ENCODE measurements around the gene BAAT.

The BAAT gene

DNA sequence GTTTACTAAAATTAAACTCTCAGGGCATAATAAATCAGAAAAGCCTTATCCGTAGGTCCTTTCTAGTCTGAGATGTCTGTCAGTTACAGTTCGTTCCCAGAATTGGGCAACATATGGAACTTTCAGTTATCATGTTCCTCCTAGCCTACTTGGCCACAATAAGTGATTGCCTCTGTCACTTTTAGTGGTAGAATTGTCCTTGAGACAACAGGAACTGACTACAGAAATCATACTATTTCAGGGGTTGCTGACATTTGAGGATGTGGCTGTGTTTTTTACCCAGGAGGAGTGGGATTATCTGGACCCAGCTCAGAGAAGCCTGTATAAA lies 14.8 kb upstream of the BAAT start:
- Histone ChIP-seq H3K4me1 (ENCODE audit: control insufficient read depth in 5 of 5, insufficient read depth in 5 of 5, low read length in 5 of 5) (peaks cover 6 to 34% (median 31%) of the 10 kb centered on the region in 5 donors), H3K27me3 (ENCODE audit: control insufficient read depth in 5 of 5, insufficient read depth in 4 of 5, low read length in 5 of 5) (no peaks in the 10 kb centered on the region), H3K4me3 (ENCODE audit: low read depth in 1 of 5, low read length in 5 of 5) (peak overlapping the region; percentile 73 to 93 (median 86)), H3K27ac (ENCODE audit: low read depth, low read length) (peak overlapping the region; percentile 92), H3K9ac (ENCODE audit: low read length in 5 of 5) (peak overlapping the region; percentile 83 to 98 (median 96)), H3K36me3 (ENCODE audit: control insufficient read depth in 5 of 5, insufficient read depth in 5 of 5, low read length in 5 of 5) (peaks cover 41 to 47% (median 43%) of the 10 kb centered on the region in 5 donors), H3K9me3 (ENCODE audit: control insufficient read depth in 5 of 5, low read length in 5 of 5) (peaks cover 9 to 19% (median 11%) of the 10 kb centered on the region in 5 donors)

GRCh38 chr9:101398930-101399642 lies 14.3 kb upstream of the BAAT start:
- H3K4me1 ChIP-seq (ENCODE audit: control insufficient read depth in 5 of 5, insufficient read depth in 5 of 5, low read length in 5 of 5) = peaks cover 6 to 34% (median 31%) of the 10 kb centered on the region in 5 donors
- H3K36me3 ChIP-seq (ENCODE audit: control insufficient read depth in 5 of 5, insufficient read depth in 5 of 5, low read length in 5 of 5) = peaks cover 36 to 42% (median 40%) of the 10 kb centered on the region in 5 donors
- H3K9ac ChIP-seq (ENCODE audit: low read length in 5 of 5) = peak overlapping the region; percentile 83 to 98 (median 96)
- peak overlapping the region; percentile 92 for H3K27ac ChIP-seq (ENCODE audit: low read depth, low read length)
- peak overlapping the region; percentile 73 to 93 (median 86) for H3K4me3 ChIP-seq (ENCODE audit: low read depth in 1 of 5, low read length in 5 of 5)
- H3K27me3 ChIP-seq (ENCODE audit: control insufficient read depth in 5 of 5, insufficient read depth in 4 of 5, low read length in 5 of 5) = no peaks in the 10 kb centered on the region
- H3K9me3 ChIP-seq (ENCODE audit: control insufficient read depth in 5 of 5, low read length in 5 of 5) = peaks cover 9 to 15% (median 11%) of the 10 kb centered on the region in 5 donors

GRCh38 chr9:101398068-101398929 lies 13.5 kb upstream of the BAAT start, which contains the start of the genes MRPL50 and ZNF189:
MRPL50 (minus strand) TSS chr9:101398618; CDS start chr9:101398592, 26 bp downstream.
ZNF189 (plus strand) TSS chr9:101398851; CDS start chr9:101399157, 306 bp downstream.
- Histone ChIP-seq H3K4me3 (ENCODE audit: low read depth in 1 of 5, low read length in 5 of 5) (peak within 1 kb of the TSS; percentile 73 to 99 (median 91)), H3K36me3 (ENCODE audit: control insufficient read depth in 5 of 5, insufficient read depth in 5 of 5, low read length in 5 of 5) (peaks cover 29 to 34% (median 32%) of the 10 kb centered on the region in 5 donors), H3K9me3 (ENCODE audit: control insufficient read depth in 5 of 5, low read length in 5 of 5) (peaks cover 3 to 8% (median 3%) of the 10 kb centered on the region in 5 donors), H3K4me1 (ENCODE audit: control insufficient read depth in 5 of 5, insufficient read depth in 5 of 5, low read length in 5 of 5) (peaks cover 6 to 34% (median 31%) of the 10 kb centered on the region in 5 donors), H3K27ac (ENCODE audit: low read depth, low read length) (peak within 1 kb of the TSS; percentile 93), H3K9ac (ENCODE audit: low read length in 5 of 5) (peak within 1 kb of the TSS; percentile 91 to 98 (median 96)), H3K27me3 (ENCODE audit: control insufficient read depth in 5 of 5, insufficient read depth in 4 of 5, low read length in 5 of 5) (no peaks in the 10 kb centered on the region)

GRCh38 chr9:101397746-101398067 lies 12.9 kb upstream of the BAAT start:
- Histone ChIP-seq H3K9ac (ENCODE audit: low read length in 5 of 5) (peak overlapping the region; percentile 71 to 91 (median 87)), H3K4me1 (ENCODE audit: control insufficient read depth in 5 of 5, insufficient read depth in 5 of 5, low read length in 5 of 5) (peaks cover 6 to 34% (median 31%) of the 10 kb centered on the region in 5 donors), H3K27me3 (ENCODE audit: control insufficient read depth in 5 of 5, insufficient read depth in 4 of 5, low read length in 5 of 5) (no peaks in the 10 kb centered on the region), H3K27ac (ENCODE audit: low read depth, low read length) (peak overlapping the region; percentile 93), H3K9me3 (ENCODE audit: control insufficient read depth in 5 of 5, low read length in 5 of 5) (peaks cover 0 to 7% (median 3%) of the 10 kb centered on the region in 5 donors), H3K36me3 (ENCODE audit: control insufficient read depth in 5 of 5, insufficient read depth in 5 of 5, low read length in 5 of 5) (peaks cover 25 to 28% (median 27%) of the 10 kb centered on the region in 5 donors), H3K4me3 (ENCODE audit: low read depth in 1 of 5, low read length in 5 of 5) (peak overlapping the region; percentile 73 to 99 (median 91))

DNA sequence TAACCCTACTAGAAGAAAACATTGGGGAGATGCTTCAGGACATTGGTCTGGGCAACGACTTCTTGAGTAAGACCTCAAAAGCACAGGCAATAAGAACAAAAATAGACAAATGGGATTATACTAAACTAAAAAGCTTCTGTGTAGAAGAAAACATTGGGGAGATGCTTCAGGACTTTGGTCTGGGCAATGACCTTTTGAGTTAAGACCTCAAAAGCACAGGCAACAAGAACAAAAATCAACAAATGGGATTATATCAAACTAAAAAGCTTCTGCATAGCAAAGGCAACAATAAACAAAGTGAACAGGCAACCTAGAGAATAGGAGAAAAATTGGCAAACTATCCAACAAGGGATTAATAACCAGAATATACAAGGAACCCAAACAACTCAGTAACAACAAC lies 9.9 kb upstream of the BAAT start:
- peaks cover 3 to 22% (median 19%) of the 10 kb centered on the region in 5 donors for H3K4me1 ChIP-seq (ENCODE audit: control insufficient read depth in 5 of 5, insufficient read depth in 5 of 5, low read length in 5 of 5)
- H3K9ac ChIP-seq (ENCODE audit: low read length in 5 of 5) = no peak overlapping the region
- no peak overlapping the region for H3K27ac ChIP-seq (ENCODE audit: low read depth, low read length)
- peaks cover 0 to 6% (median 3%) of the 10 kb centered on the region in 5 donors for H3K9me3 ChIP-seq (ENCODE audit: control insufficient read depth in 5 of 5, low read length in 5 of 5)
- H3K27me3 ChIP-seq (ENCODE audit: control insufficient read depth in 5 of 5, insufficient read depth in 4 of 5, low read length in 5 of 5) = no peaks in the 10 kb centered on the region
- H3K4me3 ChIP-seq (ENCODE audit: low read depth in 1 of 5, low read length in 5 of 5) = no peak overlapping the region
- peaks cover 8 to 21% (median 11%) of the 10 kb centered on the region in 5 donors for H3K36me3 ChIP-seq (ENCODE audit: control insufficient read depth in 5 of 5, insufficient read depth in 5 of 5, low read length in 5 of 5)

GRCh38 chr9:101393135-101393534 lies 8.3 kb upstream of the BAAT start:
- Histone ChIP-seq H3K27ac (ENCODE audit: low read depth, low read length) (no peak overlapping the region), H3K4me3 (ENCODE audit: low read depth in 1 of 5, low read length in 5 of 5) (no peak overlapping the region), H3K36me3 (ENCODE audit: control insufficient read depth in 5 of 5, insufficient read depth in 5 of 5, low read length in 5 of 5) (peaks cover 14 to 34% (median 23%) of the 10 kb centered on the region in 5 donors), H3K27me3 (ENCODE audit: control insufficient read depth in 5 of 5, insufficient read depth in 4 of 5, low read length in 5 of 5) (no peaks in the 10 kb centered on the region), H3K9ac (ENCODE audit: low read length in 5 of 5) (no peak overlapping the region), H3K9me3 (ENCODE audit: control insufficient read depth in 5 of 5, low read length in 5 of 5) (peaks cover 0 to 6% (median 3%) of the 10 kb centered on the region in 5 donors), H3K4me1 (ENCODE audit: control insufficient read depth in 5 of 5, insufficient read depth in 5 of 5, low read length in 5 of 5) (peaks cover 3 to 15% (median 12%) of the 10 kb centered on the region in 5 donors)

DNA sequence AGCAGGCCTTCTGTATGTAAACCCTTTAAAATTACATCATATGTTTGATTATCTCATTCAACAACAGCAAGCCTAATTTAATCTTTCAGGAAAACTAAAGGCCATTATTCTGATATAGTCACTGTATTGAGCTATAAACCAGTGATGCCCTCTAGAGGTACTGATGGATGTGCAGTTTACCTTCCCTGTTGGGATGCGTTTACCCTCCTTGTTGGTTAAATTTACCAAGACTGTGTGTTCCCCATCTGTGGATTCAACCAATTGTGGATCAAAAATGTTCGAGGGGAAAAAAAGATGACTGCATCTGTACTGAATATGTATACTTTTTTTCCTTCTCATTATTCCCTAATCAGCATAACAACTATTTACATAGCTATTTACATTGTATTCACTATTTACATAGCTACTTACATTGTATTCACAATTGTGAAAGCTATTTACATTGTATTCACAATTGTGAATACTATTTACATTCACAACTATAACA lies 3.7 kb upstream of the BAAT start:
- Histone ChIP-seq H3K36me3 (ENCODE audit: control insufficient read depth in 5 of 5, insufficient read depth in 5 of 5, low read length in 5 of 5) (peaks cover 14 to 34% (median 24%) of the 10 kb centered on the region in 5 donors), H3K27ac (ENCODE audit: low read depth, low read length) (no peak overlapping the region), H3K27me3 (ENCODE audit: control insufficient read depth in 5 of 5, insufficient read depth in 4 of 5, low read length in 5 of 5) (no peaks in the 10 kb centered on the region), H3K4me3 (ENCODE audit: low read depth in 1 of 5, low read length in 5 of 5) (no peak overlapping the region), H3K4me1 (ENCODE audit: control insufficient read depth in 5 of 5, insufficient read depth in 5 of 5, low read length in 5 of 5) (no peaks in the 10 kb centered on the region), H3K9me3 (ENCODE audit: control insufficient read depth in 5 of 5, low read length in 5 of 5) (peaks cover 0 to 10% (median 7%) of the 10 kb centered on the region in 5 donors), H3K9ac (ENCODE audit: low read length in 5 of 5) (no peak overlapping the region)

DNA sequence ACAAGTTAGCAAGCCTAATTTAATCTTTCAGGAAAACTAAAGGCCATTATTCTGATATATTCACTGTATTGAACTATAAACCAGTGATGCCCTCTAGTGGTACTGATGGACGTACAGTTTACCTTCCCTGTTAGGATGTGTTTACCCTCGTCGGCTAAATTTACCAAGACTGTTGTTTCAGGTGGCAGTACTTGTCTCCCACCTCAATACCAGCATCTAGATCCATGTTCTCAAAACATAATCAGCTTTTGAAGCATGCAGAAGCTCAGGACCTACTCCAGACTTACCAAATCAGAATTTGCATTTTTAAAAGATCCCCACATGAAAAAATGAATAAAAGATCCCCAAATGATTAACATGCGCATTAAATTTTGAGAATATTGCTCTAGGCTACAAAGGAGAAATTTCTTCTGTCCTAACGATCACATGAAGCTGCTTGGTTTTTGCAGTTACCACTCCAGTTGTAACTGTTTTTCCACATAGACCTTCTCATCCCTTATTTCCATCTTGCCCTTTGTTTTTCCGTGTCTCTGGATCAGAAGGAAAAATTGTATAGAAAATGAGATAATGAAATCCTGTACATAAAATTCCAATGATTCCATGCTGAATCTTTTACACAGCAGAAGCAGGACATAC lies 3.2 kb upstream of the BAAT start:
- H3K4me3 ChIP-seq (ENCODE audit: low read depth in 1 of 5, low read length in 5 of 5) = no peak overlapping the region
- no peak overlapping the region for H3K27ac ChIP-seq (ENCODE audit: low read depth, low read length)
- H3K9me3 ChIP-seq (ENCODE audit: control insufficient read depth in 5 of 5, low read length in 5 of 5) = peaks cover 0 to 8% (median 5%) of the 10 kb centered on the region in 5 donors
- no peaks in the 10 kb centered on the region for H3K27me3 ChIP-seq (ENCODE audit: control insufficient read depth in 5 of 5, insufficient read depth in 4 of 5, low read length in 5 of 5)
- peaks cover 14 to 30% (median 24%) of the 10 kb centered on the region in 5 donors for H3K36me3 ChIP-seq (ENCODE audit: control insufficient read depth in 5 of 5, insufficient read depth in 5 of 5, low read length in 5 of 5)
- H3K9ac ChIP-seq (ENCODE audit: low read length in 5 of 5) = no peak overlapping the region
- H3K4me1 ChIP-seq (ENCODE audit: control insufficient read depth in 5 of 5, insufficient read depth in 5 of 5, low read length in 5 of 5) = no peaks in the 10 kb centered on the region

- H3K4me1 ChIP-seq (ENCODE audit: control insufficient read depth in 5 of 5, insufficient read depth in 5 of 5, low read length in 5 of 5) = no peaks in the 10 kb centered on the region
- peaks cover 0 to 6% (median 2%) of the 10 kb centered on the region in 5 donors for H3K36me3 ChIP-seq (ENCODE audit: control insufficient read depth in 5 of 5, insufficient read depth in 5 of 5, low read length in 5 of 5)
- H3K4me3 ChIP-seq (ENCODE audit: low read depth in 1 of 5, low read length in 5 of 5) = no peak overlapping the region
- H3K9ac ChIP-seq (ENCODE audit: low read length in 5 of 5) = no peak overlapping the region
- peaks cover 0 to 6% (median 3%) of the 10 kb centered on the region in 5 donors for H3K9me3 ChIP-seq (ENCODE audit: control insufficient read depth in 5 of 5, low read length in 5 of 5)
- no peaks in the 10 kb centered on the region for H3K27me3 ChIP-seq (ENCODE audit: control insufficient read depth in 5 of 5, insufficient read depth in 4 of 5, low read length in 5 of 5)
- H3K27ac ChIP-seq (ENCODE audit: low read depth, low read length) = no peak overlapping the region
Observed at GRCh38 chr9:101383361-101383760, 1.4 kb downstream of the BAAT start.

All from subcutaneous abdominal adipose tissue (tissue), 5 donors.